Measurements from ENCODE around the gene COQ9. TPM values are rescaled to one million over a fixed set of nuclear protein-coding genes. Genes with fewer than 3 reads are reported as not detected.

COQ9 gene
- total RNA-seq, 1 donor from 2014 or later: 37.8 TPM

GRCh38 chr16:57507136-57508034 lies 60.1 kb downstream of the COQ9 start:
- H3K27me3 Mint-ChIP-seq (ENCODE audit: unreplicated experiment): peaks cover 13% of the 10 kb centered on the region
- peaks cover 5% of the 10 kb centered on the region for H3K36me3 Mint-ChIP-seq (ENCODE audit: unreplicated experiment)
- no peaks in the 10 kb centered on the region for H3K9me3 Mint-ChIP-seq (ENCODE audit: unreplicated experiment)
- TF ChIP-seq CTCF (IDR thresholded peaks at IDR 0.05): no peak
- H3K4me1 Mint-ChIP-seq (ENCODE audit: unreplicated experiment): no peaks in the 10 kb centered on the region
- no peak overlapping the region for H3K27ac Mint-ChIP-seq (ENCODE audit: unreplicated experiment)
- DNase-seq (ENCODE audit: extremely low spot score, unreplicated experiment): no peak
- no peak overlapping the region for H3K4me3 Mint-ChIP-seq (ENCODE audit: unreplicated experiment)

GRCh38 chr16:57508035-57508425 lies 60.8 kb downstream of the COQ9 start:
- H3K4me1 Mint-ChIP-seq (ENCODE audit: unreplicated experiment): peaks cover under 1% of the 10 kb centered on the region
- H3K36me3 Mint-ChIP-seq (ENCODE audit: unreplicated experiment): peaks cover 6% of the 10 kb centered on the region
- H3K27ac Mint-ChIP-seq (ENCODE audit: unreplicated experiment): no peak overlapping the region

GRCh38 chr16:57509231-57509923 lies 62.1 kb downstream of the COQ9 start:
- Mint-ChIP-seq H3K4me3 (ENCODE audit: unreplicated experiment) (no peak overlapping the region), H3K36me3 (ENCODE audit: unreplicated experiment) (peaks cover 12% of the 10 kb centered on the region), H3K27me3 (ENCODE audit: unreplicated experiment) (peaks cover 4% of the 10 kb centered on the region), H3K4me1 (ENCODE audit: unreplicated experiment) (peaks cover 7% of the 10 kb centered on the region), H3K27ac (ENCODE audit: unreplicated experiment) (no peak overlapping the region), H3K9me3 (ENCODE audit: unreplicated experiment) (no peaks in the 10 kb centered on the region)
- DNase-seq (ENCODE audit: extremely low spot score, unreplicated experiment): no peak
- no peak for TF ChIP-seq CTCF (IDR thresholded peaks at IDR 0.05)

More at GRCh38 chr16:57508035-57508425, 60.8 kb downstream of the COQ9 start:
- no peaks in the 10 kb centered on the region for H3K9me3 Mint-ChIP-seq (ENCODE audit: unreplicated experiment)
- no peak overlapping the region for H3K4me3 Mint-ChIP-seq (ENCODE audit: unreplicated experiment)
- no peak for TF ChIP-seq CTCF (IDR thresholded peaks at IDR 0.05)
- peaks cover 8% of the 10 kb centered on the region for H3K27me3 Mint-ChIP-seq (ENCODE audit: unreplicated experiment)
- DNase-seq (ENCODE audit: extremely low spot score, unreplicated experiment): no peak

GRCh38 chr16:57510016-57510871 lies 63.0 kb downstream of the COQ9 start:
- peaks cover 7% of the 10 kb centered on the region for H3K4me1 Mint-ChIP-seq (ENCODE audit: unreplicated experiment)
- H3K36me3 Mint-ChIP-seq (ENCODE audit: unreplicated experiment): peaks cover 12% of the 10 kb centered on the region
- DNase-seq (ENCODE audit: extremely low spot score, unreplicated experiment): no peak
- no peaks in the 10 kb centered on the region for H3K9me3 Mint-ChIP-seq (ENCODE audit: unreplicated experiment)
- peaks cover 4% of the 10 kb centered on the region for H3K27me3 Mint-ChIP-seq (ENCODE audit: unreplicated experiment)
- no peak overlapping the region for H3K27ac Mint-ChIP-seq (ENCODE audit: unreplicated experiment)
- H3K4me3 Mint-ChIP-seq (ENCODE audit: unreplicated experiment): no peak overlapping the region
- TF ChIP-seq CTCF (IDR thresholded peaks at IDR 0.05): no peak

Other genes starting within 250 kb of the COQ9 start
- 61.8 and 67.4 TPM in 2 replicates for gene ARL2BP, start 202.2 kb upstream of the COQ9 start, total RNA-seq
- 0.30 and 1.2 TPM in 2 replicates for gene PLLP, start 162.8 kb upstream of the COQ9 start, total RNA-seq
- not detected in 2 replicates for gene CCL22, start 88.7 kb upstream of the COQ9 start, total RNA-seq
- gene CX3CL1, start 75.0 kb upstream of the COQ9 start, total RNA-seq: 2.3 and 2.6 TPM in 2 replicates
- not detected in 2 replicates for gene CCL17, start 42.7 kb upstream of the COQ9 start, total RNA-seq
- 52.2 and 57.1 TPM in 2 replicates for gene CIAPIN1, start 94 bp upstream of the COQ9 start, total RNA-seq
- gene POLR2C, start 15.2 kb downstream of the COQ9 start, total RNA-seq: 46.8 and 47.8 TPM in 2 replicates
- gene DOK4, start 39.0 kb downstream of the COQ9 start, total RNA-seq: 22.5 and 24.4 TPM in 2 replicates
- gene CCDC102A, start 89.1 kb downstream of the COQ9 start, total RNA-seq: 17.2 and 18.8 TPM in 2 replicates
- not detected in 2 replicates for gene ADGRG5, start 95.2 kb downstream of the COQ9 start, total RNA-seq
- gene ADGRG1, start 181.2 kb downstream of the COQ9 start, total RNA-seq: 4.6 and 4.8 TPM in 2 replicates
- gene ADGRG3, start 220.8 kb downstream of the COQ9 start, total RNA-seq: not detected in 2 replicates
- gene DRC7, start 247.3 kb downstream of the COQ9 start, total RNA-seq: not detected in 2 replicates